HG02571 (cell line): ENCODE measurements around the gene LYRM7.
"Not testable (repeated sequence)": the region's sequence is repeated elsewhere in the genome, so short reads cannot be mapped to it uniquely, and the experiment has no call there.

ENCODE experiments used
- ATAC-seq: cut with Tn5 transposase; IDR thresholded peaks from one replicate; pipeline ENCODE4 v1.9.1; 2021; ENCODE audit warnings: mild to moderate bottlenecking, moderate library complexity; ENCODE audit not compliant: unreplicated experiment

The LYRM7 gene

DNA sequence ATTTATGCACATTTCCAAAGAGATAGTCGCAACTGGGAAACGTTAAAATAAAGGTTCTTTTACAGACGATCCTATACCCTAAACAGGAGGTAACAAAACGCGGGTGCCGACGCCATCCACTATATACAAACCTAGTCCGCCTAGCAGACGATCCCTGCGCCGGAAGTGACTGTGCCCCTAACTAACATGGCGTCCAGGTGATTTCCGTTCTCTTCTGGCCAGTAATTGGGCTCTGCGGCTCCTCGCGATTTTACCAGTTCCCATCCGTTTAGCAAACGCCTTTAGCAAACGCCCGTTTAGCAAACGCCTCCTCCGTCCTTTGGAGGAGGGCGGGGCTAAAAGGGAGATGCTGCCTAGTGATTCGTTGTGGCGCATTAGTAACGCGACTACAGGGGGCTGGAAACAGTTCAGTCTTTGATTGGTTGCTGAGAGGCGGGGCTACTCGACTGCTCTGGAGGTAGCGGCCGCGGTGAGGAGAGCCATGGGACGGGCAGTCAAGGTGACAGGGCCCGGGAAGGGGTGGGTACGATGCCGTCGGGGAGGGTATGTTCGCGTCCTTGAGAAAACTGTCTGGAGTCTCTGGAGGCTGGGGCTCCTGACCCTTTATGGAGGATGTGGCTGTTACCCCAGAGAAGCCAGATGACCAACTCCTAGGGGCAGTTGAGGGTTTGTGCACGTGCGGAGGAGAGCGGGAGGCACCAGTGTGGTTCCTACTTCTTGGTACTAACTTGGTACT lies at the start of gene LYRM7:
Gene LYRM7, plus strand, starts transcription at position 405 of the 736 bp plus-strand sequence. Its CDS starts 77 bp downstream, at position 482.
- peak; percentile 98 for ATAC-seq

DNA sequence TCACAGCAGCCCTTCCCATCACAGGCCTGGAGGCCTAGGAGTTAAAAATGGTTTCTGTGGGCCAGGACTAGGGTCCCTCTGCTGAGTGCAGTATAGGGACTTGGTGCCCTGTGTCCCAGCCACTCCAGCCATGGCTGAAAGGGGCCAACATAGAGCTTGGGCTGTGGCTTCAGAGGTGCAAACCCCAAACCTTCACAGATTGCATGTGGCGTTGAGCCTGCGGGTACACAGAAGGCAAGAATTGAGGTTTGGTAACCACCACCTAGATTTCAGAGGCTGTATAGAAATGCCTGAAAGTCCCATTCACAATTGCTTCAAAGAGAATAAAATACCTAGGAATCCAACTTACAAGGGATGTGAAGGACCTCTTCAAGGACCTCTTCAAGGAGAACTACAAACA lies 43.5 kb upstream of the LYRM7 start:
- ATAC-seq, result not testable (repeated sequence)

DNA sequence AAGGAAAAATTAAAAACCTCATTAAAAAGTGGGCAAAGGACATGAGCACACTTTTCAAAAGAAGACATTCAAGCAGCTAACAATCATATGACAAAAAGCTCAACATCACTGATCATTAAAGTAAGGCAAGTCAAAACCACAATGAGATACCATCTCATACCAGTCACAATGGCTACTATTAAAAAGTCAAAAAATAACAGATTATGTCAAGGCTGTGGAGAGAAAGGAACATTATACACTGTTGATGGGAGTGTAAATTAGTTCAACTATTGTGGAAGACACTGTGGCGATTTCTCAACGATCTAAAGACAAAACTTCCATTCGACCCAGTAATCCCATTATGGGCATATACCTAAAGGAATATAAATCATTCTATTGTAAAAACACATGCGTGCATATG lies 41.4 kb upstream of the LYRM7 start:
- ATAC-seq, result no peak

DNA sequence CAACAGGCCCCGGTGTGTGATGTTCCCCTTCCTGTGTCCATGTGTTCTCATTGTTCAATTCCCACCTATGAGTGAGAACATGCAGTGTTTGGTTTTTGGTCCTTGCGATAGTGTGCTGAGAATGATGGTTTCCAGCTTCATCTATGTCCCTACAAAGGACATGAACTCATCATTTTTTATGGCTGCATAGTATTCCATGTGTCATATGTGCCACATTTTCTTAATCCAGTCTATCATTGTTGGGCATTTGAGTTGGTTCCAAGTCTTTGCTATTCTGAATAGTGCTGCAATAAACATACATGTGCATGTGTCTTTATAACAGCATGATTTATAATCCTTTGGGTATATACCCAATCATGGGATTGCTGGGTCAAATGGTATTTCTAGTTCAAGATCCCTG lies 37.7 kb upstream of the LYRM7 start:
- ATAC-seq, result not testable (repeated sequence)

DNA sequence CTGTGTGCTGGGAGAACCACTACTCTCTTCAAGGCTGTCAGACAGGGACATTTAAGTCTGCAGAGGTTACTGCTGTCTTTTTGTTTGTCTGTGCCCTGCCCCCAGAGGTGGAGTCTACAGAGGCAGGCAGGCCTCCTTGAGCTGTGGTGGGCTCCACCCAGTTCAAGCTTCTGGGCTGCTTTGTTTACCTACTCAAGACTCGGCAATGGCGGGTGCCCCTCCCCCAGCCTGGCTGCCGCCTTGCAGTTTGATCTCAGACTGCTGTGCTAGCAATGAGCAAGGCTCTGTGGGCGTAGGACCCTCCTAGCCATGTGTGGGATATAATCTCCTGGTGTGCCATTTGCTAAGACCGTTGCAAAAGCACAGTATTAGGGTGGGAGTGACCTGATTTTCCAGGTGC lies 32.3 kb upstream of the LYRM7 start:
- not testable (repeated sequence) for ATAC-seq

DNA sequence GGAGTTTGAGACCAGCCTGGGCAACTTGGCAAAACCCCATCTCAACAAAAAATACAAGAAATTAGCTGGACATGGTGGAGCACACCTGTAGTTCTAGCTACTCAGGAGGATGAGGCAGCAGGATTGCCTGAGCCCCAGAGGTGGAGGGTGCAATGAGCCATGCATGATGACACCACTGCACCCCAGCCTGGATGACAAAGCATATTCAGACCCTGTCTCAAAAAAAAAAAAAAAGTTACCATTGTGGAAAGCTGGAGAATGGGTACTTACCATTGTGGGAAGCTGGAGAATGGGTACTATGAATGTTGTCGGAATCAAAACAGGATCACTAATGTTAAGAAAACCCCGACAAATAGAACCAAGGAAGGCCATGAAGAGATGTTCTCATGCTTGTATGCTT lies 31.4 kb upstream of the LYRM7 start:
- ATAC-seq, result no peak

DNA sequence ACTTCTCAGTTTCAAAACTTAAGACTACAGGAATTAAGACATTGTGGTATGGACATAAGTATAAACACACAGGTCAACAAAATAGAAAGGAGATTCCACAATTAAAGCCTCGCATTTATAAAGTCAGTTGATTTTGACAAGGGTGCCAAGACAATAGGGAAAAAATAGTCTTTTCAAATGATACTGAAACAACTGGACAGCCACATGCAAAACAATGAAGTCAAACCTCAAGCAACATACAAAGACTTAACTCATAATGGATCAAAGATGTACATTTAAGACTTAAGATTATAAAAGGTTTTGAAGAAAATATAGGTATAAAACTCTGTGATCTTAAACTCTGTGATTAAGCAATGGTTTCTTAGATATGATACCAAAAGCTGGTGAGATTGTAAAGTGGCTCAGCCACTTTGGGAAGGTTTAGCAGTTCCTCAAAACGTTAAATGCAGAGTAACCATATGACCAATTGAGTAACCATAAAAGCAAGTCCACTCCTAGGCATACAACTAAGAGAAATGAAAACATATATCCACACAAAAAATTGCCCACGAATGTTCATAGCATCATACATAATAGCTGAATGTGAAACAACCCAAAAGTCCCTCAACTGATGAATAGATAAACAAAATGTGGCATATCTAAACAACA lies 27.6 kb upstream of the LYRM7 start:
- ATAC-seq, result no peak

DNA sequence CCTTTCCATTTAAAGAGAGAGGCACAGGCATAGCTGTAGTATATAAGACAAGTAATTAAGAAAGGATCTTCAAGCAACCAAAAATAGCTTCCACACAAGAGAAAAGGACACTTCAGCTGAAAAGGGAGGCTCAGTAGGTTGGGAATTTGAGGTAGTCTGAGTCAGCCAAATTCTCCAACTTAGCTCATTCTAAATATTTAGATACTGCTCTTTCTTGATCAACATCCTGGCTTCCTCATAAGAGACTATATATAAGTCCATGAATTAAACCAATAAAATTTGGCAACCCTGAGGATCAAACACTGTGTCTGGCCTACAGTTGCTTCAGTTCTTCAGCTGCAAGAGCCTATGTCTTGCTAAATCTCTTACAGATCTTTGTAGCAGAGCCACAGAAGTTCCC lies 23.5 kb upstream of the LYRM7 start:
- ATAC-seq, result no peak

DNA sequence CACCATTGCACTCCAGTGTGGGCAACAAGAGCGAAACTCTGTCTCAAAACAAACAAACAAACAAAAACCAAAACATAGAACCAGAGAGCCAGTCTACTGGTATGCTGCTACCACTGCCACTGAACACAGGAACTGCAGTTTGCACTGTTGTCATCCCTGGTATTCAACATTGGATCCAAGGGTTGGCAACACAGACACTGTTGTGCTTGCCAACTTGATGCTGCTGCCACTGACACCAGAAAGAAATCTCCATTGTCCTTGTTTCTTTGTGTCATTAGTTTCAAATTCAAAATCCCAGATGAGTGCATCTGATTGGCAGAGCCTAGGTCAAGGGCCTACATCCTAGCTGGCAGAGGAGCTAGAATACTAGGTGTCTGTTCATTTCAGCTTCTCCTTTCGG lies 21.9 kb upstream of the LYRM7 start:
- no peak for ATAC-seq

DNA sequence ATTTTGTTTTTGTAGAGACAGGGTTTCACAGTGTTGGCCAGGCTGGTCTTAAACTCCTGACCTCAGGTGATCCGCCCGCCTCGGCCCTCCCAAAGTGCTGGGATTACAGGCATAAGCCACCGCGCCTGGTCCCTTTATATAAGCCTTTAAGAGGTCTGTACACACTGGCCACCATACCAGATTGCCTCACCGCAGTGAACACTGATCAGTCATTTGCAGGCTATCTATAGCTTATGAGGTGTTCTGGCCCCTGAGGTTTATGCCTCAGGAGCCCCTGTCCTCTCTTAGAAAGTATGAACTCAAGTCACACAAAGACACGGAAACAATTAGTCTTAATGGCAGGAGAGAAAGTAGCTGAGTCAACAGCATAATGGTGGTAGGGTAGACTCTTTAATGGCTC lies 20.3 kb upstream of the LYRM7 start:
- ATAC-seq, result no peak

DNA sequence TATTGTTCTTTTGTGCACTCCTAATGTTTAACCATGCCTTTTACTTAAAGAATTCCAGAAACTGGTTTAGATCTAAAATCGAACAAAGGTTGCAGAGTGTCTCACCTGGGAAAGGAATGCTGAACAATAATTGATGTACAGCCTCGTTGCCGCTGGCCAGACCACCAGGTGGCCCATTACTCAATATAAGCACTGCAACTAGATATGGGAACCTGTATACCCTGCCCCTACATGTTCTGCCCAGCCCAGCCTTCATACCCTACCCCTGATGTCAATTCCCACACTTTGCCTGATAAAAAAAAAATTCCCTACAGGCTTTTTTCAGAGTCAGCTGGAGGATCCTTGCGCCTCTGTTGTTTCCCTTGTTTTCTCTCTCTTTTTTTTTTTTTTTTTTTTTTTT lies 19.5 kb upstream of the LYRM7 start:
- ATAC-seq, result no peak

DNA sequence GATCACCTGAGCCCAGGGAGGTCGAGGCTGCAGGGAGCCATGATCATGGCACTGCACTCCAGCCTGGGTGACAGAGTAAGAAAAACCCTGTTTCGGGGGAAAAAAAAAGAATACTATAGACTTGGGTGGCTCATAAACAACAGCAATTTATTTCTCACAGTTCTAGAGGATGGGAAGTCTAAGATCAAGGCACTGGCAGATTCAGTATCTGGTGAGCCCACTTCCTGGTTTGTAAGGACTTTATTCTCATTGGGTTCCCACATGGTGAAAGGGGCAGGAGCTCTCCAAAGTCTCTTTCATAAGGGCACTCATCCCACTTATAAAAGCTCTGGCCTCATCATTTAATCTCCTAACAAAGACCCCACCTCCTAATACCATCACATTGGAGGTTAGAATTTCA lies 14.4 kb upstream of the LYRM7 start:
- no peak for ATAC-seq

DNA sequence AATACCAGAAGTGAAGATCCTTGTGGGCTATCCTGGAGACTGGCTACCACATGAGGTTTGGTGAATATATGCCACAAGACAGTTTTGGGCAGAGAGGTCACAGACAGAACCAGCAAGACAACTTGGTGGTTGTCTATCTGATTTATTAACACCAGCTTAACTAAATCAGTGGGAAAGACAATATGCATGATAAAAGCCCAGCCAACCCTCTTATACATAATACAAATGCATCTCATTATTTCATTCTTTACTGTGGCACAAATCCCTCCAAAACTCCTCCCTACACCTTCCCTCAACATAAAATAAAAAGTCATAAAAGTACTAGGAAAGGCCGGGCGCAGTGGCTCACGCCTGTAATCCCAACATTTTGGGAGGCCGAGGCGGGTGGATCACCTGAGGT lies 13.8 kb upstream of the LYRM7 start:
- ATAC-seq, result no peak

DNA sequence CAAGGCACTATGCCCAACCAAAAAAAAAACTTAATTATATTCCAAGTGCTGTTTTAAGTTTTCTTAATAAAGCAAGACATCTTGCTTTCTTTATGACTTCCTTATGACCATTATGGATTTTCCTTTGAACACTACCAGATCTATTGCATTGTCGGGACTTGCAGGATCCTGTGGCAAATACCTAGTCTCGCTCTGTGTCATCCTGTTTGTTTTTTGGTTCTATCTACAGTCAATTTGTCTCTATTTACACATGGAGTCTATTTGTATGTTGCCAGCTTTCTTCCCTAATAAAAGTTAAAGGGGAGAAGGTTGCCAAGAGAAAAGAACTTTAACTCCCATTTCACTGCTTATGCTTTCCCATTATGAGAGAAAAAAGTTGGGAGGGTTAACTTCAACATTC lies 10.6 kb upstream of the LYRM7 start:
- no peak for ATAC-seq

DNA sequence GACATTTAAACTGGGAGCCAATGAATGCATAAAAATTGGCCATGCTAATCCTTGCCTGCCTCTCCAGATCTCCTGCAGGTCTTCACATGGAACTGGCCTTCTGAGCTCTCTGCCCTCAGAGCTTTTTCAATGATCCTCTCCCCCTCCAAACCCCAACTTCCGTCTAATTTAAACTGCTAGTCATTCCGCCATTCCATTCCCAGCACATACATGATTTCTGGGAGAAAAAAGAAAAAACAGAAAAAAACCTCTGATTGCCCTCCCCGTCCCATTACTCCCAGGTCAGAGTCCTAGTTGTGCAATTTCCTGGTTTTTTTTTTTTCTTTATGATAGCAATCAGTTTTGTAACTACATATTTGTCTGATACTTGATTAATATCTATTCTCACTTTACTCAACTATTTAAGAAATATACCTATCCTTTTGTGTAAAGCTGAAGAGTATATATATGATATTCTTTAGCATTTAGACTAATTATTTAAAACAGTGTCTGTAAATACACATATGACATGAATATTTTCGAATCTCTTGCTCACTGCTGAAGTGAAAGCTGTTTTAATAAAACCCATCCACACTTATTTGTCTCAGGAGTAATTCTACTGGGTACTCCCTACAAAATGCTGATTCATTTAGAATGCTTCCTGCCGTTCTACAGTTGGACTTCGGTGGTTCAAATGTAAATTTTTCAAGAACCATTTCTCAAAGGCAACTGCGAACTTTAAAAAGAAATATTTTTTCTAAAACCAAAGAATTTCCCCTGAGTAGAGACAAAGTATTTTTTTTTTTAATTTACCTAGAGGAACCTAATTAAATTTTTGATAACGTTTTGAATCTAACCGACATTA lies 7.2 kb upstream of the LYRM7 start:
- no peak for ATAC-seq

DNA sequence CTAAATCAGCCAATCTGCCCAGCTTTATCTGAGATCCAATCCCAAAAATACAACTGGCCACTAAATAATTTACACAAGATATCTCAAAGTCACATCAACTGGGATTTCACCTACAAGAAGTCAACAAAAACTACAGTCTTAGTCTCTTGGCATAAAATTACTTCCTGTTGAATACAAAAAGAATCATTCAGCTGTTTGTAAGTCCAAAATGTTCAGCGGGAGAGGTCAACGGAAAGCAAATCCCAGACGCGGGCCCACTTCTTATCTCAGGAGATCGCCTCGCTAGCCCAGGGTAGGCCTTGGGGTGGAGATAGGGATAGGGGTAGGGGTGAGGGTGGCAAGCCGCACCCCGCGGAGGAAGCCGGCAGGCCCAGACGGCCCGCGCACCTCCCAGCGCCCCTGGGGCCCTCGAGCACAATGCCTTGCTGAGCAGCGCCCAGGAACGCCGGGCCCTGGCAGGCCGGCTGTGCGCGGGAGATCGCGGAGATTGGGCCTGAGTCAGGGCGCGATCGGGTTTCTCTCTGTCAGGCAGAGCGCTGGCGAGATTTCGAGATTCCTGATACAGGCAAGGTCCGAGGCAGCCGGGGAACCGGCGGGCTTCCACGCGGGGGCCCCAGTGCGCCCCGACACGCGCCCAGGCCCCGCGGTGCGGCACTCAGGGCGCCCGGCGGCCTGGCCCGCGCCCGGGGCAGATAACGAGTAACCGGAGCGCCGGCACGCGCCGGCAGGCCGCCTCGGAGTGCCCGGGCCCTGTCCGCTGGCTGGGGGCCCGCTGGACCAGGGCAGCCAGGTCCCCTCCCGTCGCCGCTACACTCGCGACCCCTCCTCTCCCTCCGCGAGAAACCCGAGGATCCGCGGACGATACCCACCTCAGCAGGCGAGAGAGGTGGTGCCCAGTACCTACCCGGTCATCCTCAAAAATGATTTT lies 6.3 kb upstream of the LYRM7 start:
- peak; percentile 64 for ATAC-seq

DNA sequence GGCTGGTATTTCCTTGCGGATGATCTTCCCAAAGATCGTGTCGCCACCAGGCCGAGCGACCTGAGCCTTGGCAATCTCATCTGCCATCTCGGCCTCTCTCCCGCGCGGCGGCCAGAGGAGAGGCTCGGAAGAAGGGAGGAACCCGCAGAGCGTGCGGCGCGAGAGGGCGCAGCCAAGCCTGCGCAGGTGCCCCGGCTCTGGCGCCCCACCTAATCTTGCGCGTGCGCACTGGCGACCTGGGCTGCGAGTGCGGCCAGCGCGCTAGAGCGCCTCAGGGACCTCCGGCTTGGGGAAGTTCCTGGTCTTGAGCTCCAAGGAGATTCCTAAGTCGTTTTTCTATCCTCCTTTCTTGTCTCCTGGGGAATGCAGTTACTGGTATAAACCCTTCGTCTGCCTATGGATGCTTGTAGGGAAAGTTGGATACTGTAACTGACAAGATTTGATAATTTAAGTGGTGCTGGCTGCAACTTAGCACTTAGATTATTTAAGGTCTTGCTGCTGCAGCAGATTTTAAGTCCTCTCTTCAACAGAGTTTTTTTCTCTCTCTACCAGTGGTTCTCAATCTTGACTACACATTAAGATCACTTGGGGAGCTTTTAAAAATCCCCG lies 5.5 kb upstream of the LYRM7 start, which contains the start of gene HINT1:
Gene HINT1, minus strand, starts transcription at position 138 of the 609 bp plus-strand sequence. Its CDS starts 51 bp downstream, at position 87.
- peak; percentile 78 for ATAC-seq

DNA sequence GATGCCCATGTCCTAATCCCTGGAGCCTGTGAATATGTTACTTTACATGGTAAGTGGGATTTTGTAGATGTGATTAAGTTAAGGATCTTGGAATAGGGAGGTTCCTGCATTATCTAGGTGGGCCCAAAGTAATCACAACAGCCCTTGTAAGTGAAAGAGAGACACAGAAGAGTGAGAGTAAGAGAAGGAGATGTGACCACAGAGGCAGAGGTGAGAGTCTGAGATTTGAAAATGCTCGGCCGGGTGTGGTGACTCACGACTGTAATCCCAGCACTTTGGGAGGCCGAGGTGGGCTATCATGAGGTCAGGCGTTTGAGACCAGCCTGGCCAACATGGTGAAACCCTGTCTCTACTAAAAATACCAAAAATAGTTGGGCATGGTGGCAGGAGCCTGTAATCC lies 3.1 kb upstream of the LYRM7 start:
- ATAC-seq, result no peak

DNA sequence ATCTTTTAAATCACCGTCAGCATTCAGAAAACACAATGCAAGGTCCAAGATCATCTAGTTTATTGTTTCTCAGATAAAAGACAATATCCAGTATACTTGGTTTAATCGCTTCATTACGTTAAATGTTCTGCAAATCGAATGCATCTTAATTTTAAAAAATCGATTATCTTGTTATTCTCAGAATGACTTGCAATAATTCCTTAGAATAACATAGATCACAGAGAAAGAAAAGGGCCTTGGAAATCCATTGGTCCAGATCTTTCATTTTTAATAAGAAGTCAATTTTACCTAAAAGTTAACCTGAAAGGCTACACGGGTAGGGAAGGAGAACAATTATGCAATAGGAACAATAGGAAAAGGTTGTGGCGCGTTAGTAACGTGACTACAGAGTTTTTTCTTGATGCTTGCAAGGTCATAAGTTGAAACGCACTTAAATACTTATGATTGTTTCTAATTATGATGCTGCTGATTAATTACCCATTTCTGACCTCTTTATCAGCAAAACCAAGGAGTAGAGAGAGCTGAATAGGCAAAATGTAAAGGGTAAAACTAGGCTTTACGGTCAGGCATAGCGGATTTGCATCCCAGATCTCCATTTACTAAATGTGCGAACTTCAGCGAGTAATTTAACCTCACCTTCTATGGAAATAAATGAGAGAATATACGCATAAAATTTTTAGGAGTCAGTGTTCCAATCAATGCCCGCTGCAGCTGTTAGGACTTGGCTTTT lies 769 bp upstream of the LYRM7 start:
- ATAC-seq, result no peak
